IMR-90 (cell line): ENCODE results near the gene TOX3. TPM values are rescaled to one million over a fixed set of nuclear protein-coding genes. Genes with fewer than 3 reads are reported as not detected.

Experiments
- ATAC-seq: fragments of 200-7000 bp; cut with Tn5 transposase; 2 replicates; pipeline ENCODE4 v1.9.1; 2020; ENCODE audit warnings: low read depth, mild to moderate bottlenecking, moderate library complexity
- BruUV-seq: library from RNA; stranded (reverse); fragments of 400-500 nt; replicated peaks from 2 replicates; lab custom pipeline; 2021; lab: Mats Ljungman, UMichigan
- CTCF ChIA-PET: fragments of 300-600 bp; formaldehyde crosslinking; extraction: SDS; loops from one replicate; lab custom pipeline; 2021; ENCODE audit warnings: antibody characterized with exemption; lab: Yijun Ruan, JAX
- POLR2A ChIA-PET: fragments of 300-600 bp; sonication (Branson Sonifier 250); formaldehyde crosslinking; loops from one replicate; lab custom pipeline; 2022; ENCODE audit warnings: antibody characterized with exemption; ENCODE audit not compliant: unreplicated experiment; lab: Charles Lee
- DNase-seq: peaks from one replicate; pipeline ENCODE4 v3.0.0; 2013
- H2AFZ ChIP-seq: replicated peaks from 2 replicates; pipeline ENCODE3; 2013; ENCODE audit warnings: low read length, mild to moderate bottlenecking; ENCODE audit not compliant: poor library complexity
- H2AK5ac ChIP-seq: 2 replicates; pipeline ENCODE4 v1.6.1; 2013; ENCODE audit warnings: low read depth, low read length, inconsistent platforms
- H2AK9ac ChIP-seq: replicated peaks from 2 replicates; pipeline ENCODE3; 2013; ENCODE audit warnings: mild to moderate bottlenecking, low read depth, low read length, moderate library complexity; ENCODE audit not compliant: poor library complexity
- H2BK120ac ChIP-seq: 2 replicates; pipeline ENCODE4 v1.6.1; 2013; ENCODE audit warnings: low read depth, low read length, inconsistent platforms
- H2BK15ac ChIP-seq: 3 replicates; pipeline ENCODE4 v1.6.1; 2013; ENCODE audit warnings: low read depth, low read length, inconsistent platforms
- H2BK20ac ChIP-seq: 2 replicates; pipeline ENCODE4 v1.6.1; 2013; ENCODE audit warnings: low read depth, mild to moderate bottlenecking, inconsistent platforms, low read length, moderate library complexity
- H2BK5ac ChIP-seq: 2 replicates; pipeline ENCODE4 v1.6.1; 2013; ENCODE audit warnings: mild to moderate bottlenecking, low read depth, low read length, inconsistent platforms; ENCODE audit not compliant: poor library complexity, severe bottlenecking
- H3K14ac ChIP-seq: replicated peaks from 2 replicates; pipeline ENCODE4 v1.6.1; 2013; ENCODE audit warnings: low read depth, low read length, inconsistent platforms
- H3K18ac ChIP-seq: 2 replicates; pipeline ENCODE4 v1.6.1; 2013; ENCODE audit warnings: low read depth, low read length, control low read depth
- H3K23ac ChIP-seq: 2 replicates; pipeline ENCODE4 v1.6.1; 2013; ENCODE audit warnings: low read depth, low read length, inconsistent platforms
- H3K27ac ChIP-seq: 2 replicates; pipeline ENCODE4 v1.5.1; 2013; ENCODE audit warnings: mild to moderate bottlenecking, control low read depth, low read length; ENCODE audit not compliant: insufficient read depth
- H3K27me3 ChIP-seq: 2 replicates; pipeline ENCODE4 v1.6.1; 2013; ENCODE audit warnings: low read length; ENCODE audit not compliant: control insufficient read depth, insufficient read depth
- H3K36me3 ChIP-seq: 2 replicates; pipeline ENCODE4 v1.6.1; 2013; ENCODE audit warnings: low read length, mixed read lengths; ENCODE audit not compliant: control insufficient read depth, insufficient read depth
- H3K4ac ChIP-seq: 2 replicates; pipeline ENCODE4 v1.6.1; 2013; ENCODE audit warnings: low read depth, low read length, inconsistent platforms
- H3K4me1 ChIP-seq: 2 replicates; pipeline ENCODE4 v1.6.1; 2013; ENCODE audit warnings: low read length, mixed read lengths; ENCODE audit not compliant: control insufficient read depth, insufficient read depth
- H3K4me2 ChIP-seq: 2 replicates; pipeline ENCODE4 v1.6.1; 2013; ENCODE audit warnings: low read depth, mild to moderate bottlenecking, control low read depth, low read length, moderate library complexity
- H3K4me3 ChIP-seq: 2 replicates; pipeline ENCODE4 v1.5.1; 2013; ENCODE audit warnings: low read depth, mild to moderate bottlenecking, control low read depth, low read length, moderate library complexity; ENCODE audit not compliant: insufficient read depth
- H3K56ac ChIP-seq: 2 replicates; pipeline ENCODE4 v1.6.1; 2013; ENCODE audit warnings: low read length, inconsistent platforms; ENCODE audit not compliant: insufficient read depth; ENCODE audit errors: extremely low read depth
- H3K79me1 ChIP-seq, 2 experiments: 2 replicates each; pipeline ENCODE4 v1.6.1; 2013; ENCODE audit warnings: low read length in 2 of 2, inconsistent platforms in 1 of 2, low read depth in 1 of 2
- H3K9ac ChIP-seq: 2 replicates; pipeline ENCODE4 v1.6.1; 2013; ENCODE audit warnings: low read depth, low read length, control low read depth
- H3K9me1 ChIP-seq: 2 replicates; pipeline ENCODE4 v1.6.1; 2013; ENCODE audit warnings: low read length, inconsistent platforms; ENCODE audit not compliant: insufficient read depth
- H3K9me3 ChIP-seq: 2 replicates; pipeline ENCODE4 v1.6.1; 2013; ENCODE audit warnings: low read length; ENCODE audit not compliant: control insufficient read depth, insufficient read depth
- H4K20me1 ChIP-seq: 2 replicates; pipeline ENCODE4 v1.6.1; 2013; ENCODE audit warnings: low read length, inconsistent platforms; ENCODE audit not compliant: insufficient read depth
- H4K5ac ChIP-seq: 2 replicates; pipeline ENCODE4 v1.6.1; 2013; ENCODE audit warnings: mild to moderate bottlenecking, low read depth, low read length, control low read depth
- H4K8ac ChIP-seq, 2 experiments: 2 replicates each; pipeline ENCODE4 v1.6.1; 2013; ENCODE audit warnings: low read depth in 2 of 2, low read length in 2 of 2, control low read depth in 1 of 2, inconsistent platforms in 1 of 2
- H4K91ac ChIP-seq: 2 replicates; pipeline ENCODE4 v1.6.1; 2013; ENCODE audit warnings: low read depth, low read length, inconsistent platforms; ENCODE audit not compliant: insufficient read depth
- BHLHE40 ChIP-seq: fragments of 150-350 bp; IDR thresholded peaks from 2 replicates; pipeline ENCODE4 v1.6.1; 2016; ENCODE audit warnings: mild to moderate bottlenecking, low read depth, low read length
- CEBPB ChIP-seq: IDR thresholded peaks from 2 replicates; pipeline ENCODE4 v1.6.1; 2012; ENCODE audit warnings: low read depth, low read length, improper control_type of control experiment
- CHD1 ChIP-seq: IDR thresholded peaks from 2 replicates; pipeline ENCODE4 v1.6.1; 2012; ENCODE audit warnings: low read depth, low read length, improper control_type of control experiment
- CTCF ChIP-seq: conservative IDR thresholded peaks from 2 replicates; pipeline ENCODE4 v1.5.1; 2012; ENCODE audit warnings: mild to moderate bottlenecking, low read depth, low read length, improper control_type of control experiment
- ELK1 ChIP-seq: fragments of 150-350 bp; IDR thresholded peaks from 2 replicates; pipeline ENCODE4 v1.6.1; 2016; ENCODE audit warnings: low read depth, mild to moderate bottlenecking, low read length, moderate library complexity, borderline replicate concordance
- FOS ChIP-seq: fragments of 150-350 bp; IDR thresholded peaks from 2 replicates; pipeline ENCODE4 v1.6.1; 2016; ENCODE audit warnings: low read depth, low read length
- MAFK ChIP-seq: IDR thresholded peaks from 2 replicates; pipeline ENCODE4 v1.6.1; 2012; ENCODE audit warnings: low read depth, low read length, improper control_type of control experiment
- MAZ ChIP-seq: IDR thresholded peaks from 2 replicates; pipeline ENCODE4 v1.6.1; 2012; ENCODE audit warnings: low read depth, mild to moderate bottlenecking, low read length, improper control_type of control experiment, moderate library complexity, borderline replicate concordance
- MXI1 ChIP-seq: IDR thresholded peaks from 2 replicates; pipeline ENCODE4 v1.6.1; 2012; ENCODE audit warnings: low read depth, mild to moderate bottlenecking, low read length, moderate library complexity, borderline replicate concordance
- NFE2L2 ChIP-seq: fragments of 150-350 bp; IDR thresholded peaks from 2 replicates; pipeline ENCODE4 v1.6.1; 2016; ENCODE audit warnings: low read depth, mild to moderate bottlenecking, low read length
- POLR2A ChIP-seq: IDR thresholded peaks from 2 replicates; pipeline ENCODE4 v1.6.1; 2012; ENCODE audit warnings: mild to moderate bottlenecking, low read depth, low read length
- RAD21 ChIP-seq: IDR thresholded peaks from 2 replicates; pipeline ENCODE4 v1.6.1; 2012; ENCODE audit warnings: low read length, improper control_type of control experiment
- RCOR1 ChIP-seq: IDR thresholded peaks from 2 replicates; pipeline ENCODE4 v1.6.1; 2012; ENCODE audit warnings: mild to moderate bottlenecking, low read length, improper control_type of control experiment; ENCODE audit not compliant: insufficient replicate concordance
- RFX5 ChIP-seq: IDR thresholded peaks from 2 replicates; pipeline ENCODE4 v1.8.0; 2012; ENCODE audit warnings: low read depth, mild to moderate bottlenecking, low read length, moderate library complexity
- SMC3 ChIP-seq: fragments of 150-350 bp; IDR thresholded peaks from 2 replicates; pipeline ENCODE4 v1.6.1; 2016; ENCODE audit warnings: low read depth, mild to moderate bottlenecking, antibody characterized with exemption, low read length, moderate library complexity
- USF2 ChIP-seq: fragments of 150-350 bp; IDR thresholded peaks from 2 replicates; pipeline ENCODE4 v1.6.1; 2017; ENCODE audit warnings: mild to moderate bottlenecking, antibody characterized with exemption, low read length, low read depth
- WGBS, 2 experiments: methylation state at CpG; one replicate each; pipeline versions ENCODE4 v1.1.5 to v1.1.7; 2013; ENCODE audit warnings: missing lambda C conversion rate in 2 of 2; ENCODE audit not compliant: insufficient read length in 1 of 2; ENCODE audit errors: extremely low coverage in 2 of 2; 5-methylcytosine and 5-hydroxymethylcytosine counted together
- dilution Hi-C: fragments of 300-500 bp; cut with HindIII; formaldehyde crosslinking; loops from one replicate; pipeline ENCODE4 v1.14.3; 2018; ENCODE audit warnings: low sequenced_read_pairs; ENCODE audit not compliant: unreplicated experiment
- in situ Hi-C: fragments of 300-500 bp; cut with MboI; formaldehyde crosslinking; loops from 3 replicates; pipeline ENCODE4 v1.14.3; 2019; ENCODE audit warnings: low sequenced_read_pairs, inconsistent platforms, mixed read lengths
- intact Hi-C: fragments of 100-400 bp; cut with micrococcal nuclease; formaldehyde crosslinking; loops from 2 replicates; pipeline ENCODE4 v1.10.0; 2022
- polyA plus RNA-seq, 3 experiments: library from polyadenylated mRNA; depleted of rRNA; stranded (reverse); fragments of >200 nt; gene quantifications; 2 replicates each; pipeline ENCODE4 v1.2.3, GENCODE V29; 2012; ENCODE audit warnings: low replicate concordance in 1 of 3
- total RNA-seq: library from RNA; depleted of rRNA; stranded (reverse); fragments of >200 nt; gene quantifications from 2 replicates; pipeline ENCODE4 v1.2.3, GENCODE V29; 2012

Gene TOX3
- total and polyA plus RNA-seq, 2 of the 4 experiments (the other 2 are of a cell fraction), result not detected

- no CpG with 5 or more reads among the region's 4 CpGs for WGBS, 2 experiments
- Histone ChIP-seq H4K20me1 (no peaks in the 10 kb centered on the region), H2BK15ac (no peak overlapping the region), H3K14ac (no peak overlapping the region), H4K5ac (no peak overlapping the region), H2BK5ac (no peak overlapping the region), H3K9ac (no peak overlapping the region), H3K27me3 (peaks cover 22% of the 10 kb centered on the region), H3K4ac (no peak overlapping the region), H3K18ac (no peak overlapping the region), H2AFZ (no peak overlapping the region), H4K8ac (no peak overlapping the region), H2AK5ac (no peak overlapping the region), H3K56ac (no peak overlapping the region), H3K4me2 (no peak overlapping the region), H3K23ac (no peak overlapping the region), H3K9me1 (no peaks in the 10 kb centered on the region), H3K4me1 (no peaks in the 10 kb centered on the region), H4K91ac (no peak overlapping the region), H2BK20ac (no peak overlapping the region), H3K4me3 (no peak overlapping the region), H2BK120ac (no peak overlapping the region), H3K9me3 (no peaks in the 10 kb centered on the region), H3K27ac (no peak overlapping the region), H3K36me3 (no peaks in the 10 kb centered on the region), H2AK9ac (no peak overlapping the region), H3K79me1 (no peaks in the 10 kb centered on the region)
- in situ Hi-C loops, result no loop called here
- CTCF ChIA-PET, result no interaction called here
- TF ChIP-seq CEBPB (no peak), RCOR1 (no peak), ELK1 (no peak), RFX5 (no peak), MXI1 (no peak), FOS (no peak), MAZ (no peak), BHLHE40 (no peak), NFE2L2 (no peak), MAFK (no peak), CHD1 (no peak), CTCF (no peak), POLR2A (no peak), USF2 (no peak), RAD21 (no peak), SMC3 (no peak)
- POLR2A ChIA-PET, result no interaction called here
- ATAC-seq (no peak), DNase-seq (no peak)
- intact Hi-C loops, result no loop called here
- dilution Hi-C loops, result no loop called here
- no TSS peak for BruUV-seq
These were observed 3.3 kb downstream of the TOX3 start for GRCh38 chr16:52543654-52544053.
